Esophagus muscularis mucosa (tissue), 4 donors: ENCODE measurements around the gene CAMK1D. TPM values are rescaled to one million over a fixed set of nuclear protein-coding genes. Genes with fewer than 3 reads are reported as not detected.

Experiments used
- DNase-seq: peaks from one replicate; pipeline ENCODE4 v3.0.0-alpha.2; 2017; ENCODE audit errors: extremely low spot score
- H3K27ac ChIP-seq, 4 donors: fragments of 200-600 bp; sonication (generic); replicated peaks in 1 of 4; 1 replicate in 3 of 4; 2 replicates in 1 of 4; pipeline ENCODE4 v1.5.1; 2016 to 2019; ENCODE audit warnings: mild to moderate bottlenecking in 1 of 4
- H3K27me3 ChIP-seq, 4 donors: fragments of 200-600 bp; sonication (generic); one replicate each; pipeline versions ENCODE4 v1.5.1 to v1.6.0; 2016 to 2019
- H3K36me3 ChIP-seq, 4 donors: fragments of 200-600 bp; sonication (generic); one replicate each; pipeline ENCODE4 v1.5.1; 2016 to 2019
- H3K4me1 ChIP-seq, 4 donors: fragments of 200-600 bp; sonication (generic); one replicate each; pipeline ENCODE4 v1.5.1; 2016 to 2019
- H3K4me3 ChIP-seq, 4 donors: fragments of 200-600 bp; sonication (generic); 1 replicate in 2 of 4; 2 replicates in 2 of 4; pipeline ENCODE4 v1.5.1; 2016 to 2019; ENCODE audit warnings: mild to moderate bottlenecking in 4 of 4, moderate library complexity in 1 of 4
- H3K9me3 ChIP-seq, 4 donors: fragments of 200-600 bp; sonication (generic); 1 replicate in 3 of 4; 2 replicates in 1 of 4; pipeline ENCODE4 v1.5.1; 2016 to 2019
- CTCF ChIP-seq, 3 experiments: fragments of 200-600 bp in 2 of 3; fragments of 450-650 bp in 1 of 3; sonication (generic) in 2 of 3; IDR thresholded peaks; one replicate each; pipeline ENCODE4 v1.5.1; 2017 to 2019; ENCODE audit warnings: antibody characterized with exemption in 3 of 3, mild to moderate bottlenecking in 2 of 3, moderate library complexity in 1 of 3
- EP300 ChIP-seq: sonication (generic); formaldehyde crosslinking; IDR thresholded peaks from one replicate; pipeline ENCODE4 v1.6.1; 2017; ENCODE audit warnings: antibody characterized with exemption
- POLR2A ChIP-seq: fragments of 450-650 bp; IDR thresholded peaks from one replicate; pipeline ENCODE4 v1.6.1; 2017; ENCODE audit warnings: antibody characterized with exemption, moderate library complexity, mild to moderate bottlenecking, low read depth
- POLR2AphosphoS5 ChIP-seq, 2 donors: sonication (generic); formaldehyde crosslinking; IDR thresholded peaks; one replicate each; pipeline ENCODE4 v1.6.1; 2017; ENCODE audit warnings: antibody characterized with exemption in 2 of 2
- WGBS: methylation state at CpG from one replicate; pipeline ENCODE4 v1.1.5; 2018; 5-methylcytosine and 5-hydroxymethylcytosine counted together
- intact Hi-C: fragments of 100-400 bp; cut with DNase I; formaldehyde crosslinking; loops from one replicate; pipeline ENCODE4 v1.15.1; 2023
- total RNA-seq, 4 donors: library from RNA; depleted of rRNA; stranded (reverse); fragments of >200 nt; gene quantifications; one replicate each; pipeline versions ENCODE4 v1.1.0 to v1.2.1, GENCODE V29; 2016

CAMK1D gene
- total RNA-seq, 4 donors from 2014 or later, result 8.4 to 15.4 (median 11.3) TPM

GRCh38 chr10:12539350-12540164 is 190.2 kb downstream of the CAMK1D start:
- 79% methylated on average over 7 of the region's 7 CpGs for WGBS
- intact Hi-C loops, result no loop called here

GRCh38 chr10:12540341-12540781 is 191.0 kb downstream of the CAMK1D start:
- Histone ChIP-seq H3K27ac (no peak overlapping the region), H3K9me3 (no peaks in the 10 kb centered on the region), H3K4me1 (peaks cover 0 to 29% (median 17%) of the 10 kb centered on the region in 4 donors), H3K27me3 (no peaks in the 10 kb centered on the region), H3K36me3 (no peaks in the 10 kb centered on the region), H3K4me3 (no peak overlapping the region)
- DNase-seq, result peak; percentile 60
- no peak for TF ChIP-seq EP300
- TF ChIP-seq POLR2AphosphoS5 (IDR thresholded peaks at IDR 0.05), result no peak
- no peak for TF ChIP-seq CTCF (IDR thresholded peaks at IDR 0.05)
- TF ChIP-seq POLR2A, result no peak
- intact Hi-C loops, result no loop called here
- WGBS, result 59% methylated on average over 4 of the region's 4 CpGs

More at GRCh38 chr10:12539350-12540164, 190.2 kb downstream of the CAMK1D start:
- Histone ChIP-seq H3K36me3 (no peaks in the 10 kb centered on the region), H3K4me3 (no peak overlapping the region), H3K27ac (no peak overlapping the region), H3K4me1 (peaks cover 0 to 29% (median 17%) of the 10 kb centered on the region in 4 donors), H3K27me3 (no peaks in the 10 kb centered on the region), H3K9me3 (no peaks in the 10 kb centered on the region)
- peak; percentile 90 for DNase-seq
- peak in 1 of 2 donors; percentile 18 for TF ChIP-seq POLR2AphosphoS5 (IDR thresholded peaks at IDR 0.05)
- TF ChIP-seq CTCF (IDR thresholded peaks at IDR 0.05), result no peak
- no peak for TF ChIP-seq EP300
- TF ChIP-seq POLR2A, result no peak

GRCh38 chr10:12541446-12542067 is 192.2 kb downstream of the CAMK1D start:
- Histone ChIP-seq H3K9me3 (no peaks in the 10 kb centered on the region), H3K4me1 (peaks cover 0 to 29% (median 17%) of the 10 kb centered on the region in 4 donors), H3K4me3 (no peak overlapping the region), H3K36me3 (no peaks in the 10 kb centered on the region), H3K27ac (no peak overlapping the region), H3K27me3 (no peaks in the 10 kb centered on the region)
- WGBS, result 84% methylated on average over 11 of the region's 11 CpGs
- peak; percentile 4 for DNase-seq
- TF ChIP-seq CTCF (IDR thresholded peaks at IDR 0.05) (no peak), EP300 (no peak), POLR2AphosphoS5 (IDR thresholded peaks at IDR 0.05) (no peak), POLR2A (no peak)
- intact Hi-C loops, result no loop called here

GRCh38 chr10:12542133-12542670 is 192.9 kb downstream of the CAMK1D start:
- DNase-seq, result no peak
- H3K9me3 ChIP-seq, result no peaks in the 10 kb centered on the region
- H3K27me3 ChIP-seq, result no peaks in the 10 kb centered on the region
- intact Hi-C loops, result no loop called here
- no peak for TF ChIP-seq EP300
- no peak for TF ChIP-seq CTCF (IDR thresholded peaks at IDR 0.05)
- no peak for TF ChIP-seq POLR2A
- TF ChIP-seq POLR2AphosphoS5 (IDR thresholded peaks at IDR 0.05), result no peak
- no peak overlapping the region for H3K4me3 ChIP-seq
- H3K4me1 ChIP-seq, result peaks cover 0 to 31% (median 18%) of the 10 kb centered on the region in 4 donors
- H3K27ac ChIP-seq, result no peak overlapping the region
- H3K36me3 ChIP-seq, result no peaks in the 10 kb centered on the region
- WGBS, result 87% methylated on average over 6 of the region's 6 CpGs
